PC-3 (cell line): ENCODE data around the gene TACO1. TPM values are rescaled to one million over a fixed set of nuclear protein-coding genes. Genes with fewer than 3 reads are reported as not detected.

ENCODE experiments used
- ATAC-seq: fragments of 200-7000 bp; cut with Tn5 transposase; 2 replicates; pipeline ENCODE4 v1.9.1; 2020; ENCODE audit warnings: mild to moderate bottlenecking, moderate library complexity
- BruUV-seq: library from RNA; stranded (reverse); fragments of 400-500 nt; replicated peaks from 2 replicates; lab custom pipeline; 2021; lab: Mats Ljungman, UMichigan
- CTCF ChIA-PET: fragments of 300-600 bp; sonication (Branson Sonifier 250); formaldehyde crosslinking; loops from one replicate; lab custom pipeline; 2022; ENCODE audit warnings: antibody characterized with exemption; lab: Charles Lee
- POLR2A ChIA-PET: fragments of 300-600 bp; sonication (Branson Sonifier 250); formaldehyde crosslinking; loops from one replicate; lab custom pipeline; 2022; ENCODE audit warnings: antibody characterized with exemption; ENCODE audit not compliant: unreplicated experiment; lab: Charles Lee
- DNase-seq: peaks from one replicate; pipeline ENCODE4 v3.0.0-alpha.2; 2015
- H2AFZ ChIP-seq: fragments of 300-600 bp; sonication (generic); 2 replicates; pipeline ENCODE4 v1.6.0; 2016; ENCODE audit warnings: antibody characterized with exemption, low read length
- H3F3A ChIP-seq: fragments of 300-600 bp; sonication (generic); one replicate; pipeline ENCODE4 v1.6.0; 2017; ENCODE audit warnings: antibody characterized with exemption, low read length, control low read depth, mild to moderate bottlenecking; ENCODE audit not compliant: unreplicated experiment
- H3K27ac ChIP-seq: fragments of 300-600 bp; sonication (generic); 2 replicates; pipeline ENCODE4 v1.5.1; 2016; ENCODE audit warnings: mild to moderate bottlenecking, low read length
- H3K27me3 ChIP-seq: fragments of 300-600 bp; sonication (generic); 2 replicates; pipeline ENCODE4 v1.6.1; 2016; ENCODE audit warnings: low read length, mixed read lengths
- H3K36me3 ChIP-seq: fragments of 300-600 bp; sonication (generic); 2 replicates; pipeline ENCODE4 v1.6.1; 2016; ENCODE audit warnings: low read depth, mixed run types, low read length, mixed read lengths
- H3K4me1 ChIP-seq: fragments of 300-600 bp; sonication (generic); 2 replicates; pipeline ENCODE4 v1.5.1; 2016; ENCODE audit warnings: low read length; ENCODE audit not compliant: insufficient read depth
- H3K4me2 ChIP-seq: fragments of 300-600 bp; sonication (generic); 2 replicates; pipeline ENCODE4 v1.6.0; 2016; ENCODE audit warnings: low read length
- H3K4me3 ChIP-seq: fragments of 300-600 bp; sonication (generic); 2 replicates; pipeline ENCODE4 v1.5.1; 2016; ENCODE audit warnings: mild to moderate bottlenecking, low read length, mixed read lengths
- H3K79me2 ChIP-seq: fragments of 300-600 bp; sonication (generic); 2 replicates; pipeline ENCODE4 v1.6.1; 2017; ENCODE audit warnings: low read length, mixed read lengths
- H3K9ac ChIP-seq: fragments of 300-600 bp; sonication (generic); 2 replicates; pipeline ENCODE4 v1.6.0; 2016; ENCODE audit warnings: mild to moderate bottlenecking, low read length
- H3K9me2 ChIP-seq: fragments of 300-600 bp; sonication (generic); replicated peaks from 2 replicates; pipeline ENCODE4 v1.6.1; 2016; ENCODE audit warnings: mixed run types, low read length, mixed read lengths
- H3K9me3 ChIP-seq: fragments of 300-600 bp; sonication (generic); 2 replicates; pipeline ENCODE4 v1.6.1; 2016; ENCODE audit warnings: low read length, mixed read lengths
- H4K20me1 ChIP-seq: fragments of 300-600 bp; sonication (generic); 2 replicates; pipeline ENCODE4 v1.6.1; 2016; ENCODE audit warnings: low read length, mixed read lengths
- CTCF ChIP-seq: fragments of 300-600 bp; sonication (generic); conservative IDR thresholded peaks from 2 replicates; pipeline ENCODE4 v1.5.1; 2017; ENCODE audit warnings: antibody characterized with exemption, low read depth, mild to moderate bottlenecking, low read length
- EZH2 ChIP-seq: fragments of 300-600 bp; sonication (generic); IDR thresholded peaks from one replicate; pipeline ENCODE4 v1.6.1; 2017; ENCODE audit warnings: antibody characterized with exemption, mild to moderate bottlenecking, low read length; ENCODE audit not compliant: unreplicated experiment
- EZH2phosphoT487 ChIP-seq: fragments of 300-600 bp; sonication (generic); IDR thresholded peaks from 2 replicates; pipeline ENCODE4 v1.6.1; 2018; ENCODE audit warnings: mild to moderate bottlenecking, antibody characterized with exemption, low read length, borderline replicate concordance
- intact Hi-C: fragments of 100-400 bp; cut with micrococcal nuclease; formaldehyde crosslinking; loops from 2 replicates; pipeline ENCODE4 v1.9.0; 2023
- total RNA-seq: library from RNA; depleted of rRNA; stranded (reverse); fragments of >200 nt; gene quantifications from 2 replicates; pipeline ENCODE4 v1.2.3, GENCODE V29; 2014

Gene TACO1
- total RNA-seq, 1 experiment from 2014 or later: 47.9 TPM

GRCh38 chr17:63573634-63574033 is 27.1 kb upstream of the TACO1 start:
- intact Hi-C loops: no loop called here
- Histone ChIP-seq H3K9ac (no peak overlapping the region), H4K20me1 (peaks cover 31% of the 10 kb centered on the region; the same call in 1 of the 2 replicates), H3K4me1 (peaks cover 8% of the 10 kb centered on the region), H3K9me2 (no peaks in the 10 kb centered on the region), H2AFZ (no peak overlapping the region), H3K79me2 (peaks cover 99% of the 10 kb centered on the region), H3F3A (no peaks in the 10 kb centered on the region), H3K9me3 (no peaks in the 10 kb centered on the region), H3K27me3 (no peaks in the 10 kb centered on the region), H3K36me3 (0 out of 2 replicates have a peak, but pooled peaks cover 3% of the 10 kb centered on the region), H3K4me2 (no peak overlapping the region), H3K27ac (no peak overlapping the region), H3K4me3 (no peak overlapping the region)
- ChIA-PET CTCF (no interaction called here), POLR2A (no interaction called here)
- no TSS peak for BruUV-seq
- ATAC-seq (peak; percentile 57; the same call in 1 of the 2 replicates), DNase-seq (peak; percentile 37)
- TF ChIP-seq EZH2 (no peak), CTCF (peak; percentile 62)

DNA sequence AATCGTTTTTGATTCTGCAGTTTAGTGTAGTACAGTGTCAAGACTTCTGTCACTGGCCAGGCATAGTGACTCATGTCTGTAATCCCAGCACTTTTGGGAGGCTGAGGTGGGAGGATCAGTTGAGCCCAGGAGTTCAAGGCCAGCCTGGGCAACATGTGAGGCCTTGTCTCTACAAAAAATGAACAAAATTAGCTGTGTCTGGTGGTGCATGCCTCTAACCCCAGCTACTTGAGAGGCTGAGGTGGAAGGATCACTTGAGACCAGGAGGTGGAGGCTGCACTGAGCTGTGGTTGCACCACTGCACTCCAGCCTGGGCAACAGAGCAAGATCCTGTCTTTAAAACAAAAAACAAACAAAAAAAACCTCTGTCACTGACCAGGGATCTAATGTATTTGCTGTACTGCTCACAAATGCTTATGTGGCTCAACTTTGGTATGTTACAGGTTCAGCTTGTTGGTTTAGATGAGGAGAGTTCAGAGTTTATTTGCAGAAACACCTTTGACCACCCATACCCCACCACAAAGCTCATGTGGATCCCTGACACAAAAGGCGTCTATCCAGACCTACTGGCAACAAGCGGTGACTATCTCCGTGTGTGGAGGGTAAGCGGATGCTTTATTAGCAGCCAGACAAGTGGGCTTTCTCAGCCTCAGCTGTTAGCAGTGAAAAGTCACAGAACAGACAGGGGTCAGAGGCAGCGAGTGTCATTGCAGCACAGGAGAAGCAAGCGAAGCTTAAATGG is 22.5 kb upstream of the TACO1 start:
- Histone ChIP-seq H3F3A (no peaks in the 10 kb centered on the region), H3K36me3 (peaks cover 35% of the 10 kb centered on the region; the same call in 1 of the 2 replicates), H3K4me3 (no peak overlapping the region), H2AFZ (no peak overlapping the region), H3K27ac (no peak overlapping the region), H3K9me2 (no peaks in the 10 kb centered on the region), H3K9ac (no peak overlapping the region), H4K20me1 (peaks cover 20% of the 10 kb centered on the region; the same call in 1 of the 2 replicates), H3K9me3 (no peaks in the 10 kb centered on the region), H3K79me2 (peaks cover 62% of the 10 kb centered on the region), H3K4me1 (no peaks in the 10 kb centered on the region), H3K4me2 (no peak overlapping the region), H3K27me3 (no peaks in the 10 kb centered on the region)
- DNase-seq (no peak), ATAC-seq (no peak)
- POLR2A ChIA-PET: no interaction called here
- no TSS peak for BruUV-seq
- TF ChIP-seq CTCF: no peak
- no peak for TF ChIP-seq EZH2phosphoT487
- no peak for TF ChIP-seq EZH2
- intact Hi-C loops: no loop called here
- CTCF ChIA-PET: no interaction called here

DNA sequence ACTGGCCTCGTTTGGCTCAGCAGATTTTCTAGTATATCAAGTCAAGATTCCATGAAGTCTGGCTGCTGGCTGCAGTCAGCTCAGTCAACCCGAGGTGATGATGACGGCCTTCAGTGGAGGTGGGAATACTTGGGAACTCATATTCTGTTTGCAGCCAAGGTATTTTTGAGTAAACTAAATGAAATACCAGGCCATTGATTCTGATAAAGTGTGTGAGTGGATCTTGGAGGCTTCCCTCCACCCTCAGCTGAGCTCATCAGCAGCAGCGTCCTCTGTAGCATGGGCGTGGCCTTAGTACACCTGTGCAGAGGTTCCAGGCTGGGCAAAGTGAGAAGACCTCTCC is 22.0 kb upstream of the TACO1 start:
- no peak overlapping the region for H2AFZ ChIP-seq
- H3K27me3 ChIP-seq: no peaks in the 10 kb centered on the region
- no peak for DNase-seq
- no peaks in the 10 kb centered on the region for H3K9me3 ChIP-seq
- no peaks in the 10 kb centered on the region for H3K9me2 ChIP-seq
- no peaks in the 10 kb centered on the region for H3K4me1 ChIP-seq
- intact Hi-C loops: no loop called here
- H3K27ac ChIP-seq: no peak overlapping the region
- H4K20me1 ChIP-seq: peaks cover 20% of the 10 kb centered on the region; the same call in 1 of the 2 replicates
- ATAC-seq: no peak
- H3F3A ChIP-seq: no peaks in the 10 kb centered on the region
- no peak overlapping the region for H3K9ac ChIP-seq
- CTCF ChIA-PET: no interaction called here
- no peak overlapping the region for H3K4me2 ChIP-seq
- H3K36me3 ChIP-seq: peaks cover 40% of the 10 kb centered on the region
- no peak overlapping the region for H3K4me3 ChIP-seq
- H3K79me2 ChIP-seq: peaks cover 57% of the 10 kb centered on the region
- TF ChIP-seq EZH2phosphoT487 (no peak), EZH2 (no peak), CTCF (no peak)
- no TSS peak for BruUV-seq
- POLR2A ChIA-PET: no interaction called here
